Fibroblast of lung (primary cell): ENCODE measurements around the gene PIEZO2.

Source experiments
- CTCF ChIP-seq, 2 donors: IDR thresholded peaks in 1 of 2; conservative IDR thresholded peaks in 1 of 2; 1 replicate in 1 of 2; 2 replicates in 1 of 2; pipeline ENCODE4 v1.5.1; 2011 to 2012; ENCODE audit warnings: low read length in 2 of 2, control low read depth in 1 of 2, inconsistent platforms in 1 of 2, low read depth in 1 of 2, mild to moderate bottlenecking in 1 of 2
- EZH2 ChIP-seq: IDR thresholded peaks from 2 replicates; pipeline ENCODE4 v1.5.1; 2012; ENCODE audit warnings: low read length, control low read depth, mild to moderate bottlenecking; ENCODE audit errors: missing control alignments

DNA sequence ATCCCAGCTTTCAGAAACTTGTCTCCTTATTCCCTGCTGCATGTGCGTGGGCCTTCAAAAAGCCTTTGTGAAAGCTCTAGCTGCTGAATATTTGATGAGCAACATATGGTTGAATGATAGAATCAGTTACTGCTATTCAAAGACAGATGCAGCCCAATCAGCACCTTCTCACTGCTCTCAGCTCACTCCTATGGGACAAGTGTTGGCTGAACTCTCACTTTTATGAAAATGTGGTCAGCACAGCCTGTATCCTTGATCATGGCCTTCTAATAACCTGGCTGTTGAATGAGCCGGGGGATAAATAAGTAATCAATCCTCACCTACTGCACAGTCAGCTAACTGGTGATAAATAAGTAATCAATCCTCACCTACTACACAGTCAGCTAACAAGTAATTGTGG lies 103.2 kb downstream of the PIEZO2 start:
- TF ChIP-seq CTCF (conservative IDR thresholded peaks at IDR 0.05 in 1 of 2, IDR thresholded peaks at IDR 0.05 in 1 of 2; ENCODE audit: low read depth in 1 of 2, low read length in 2 of 2) (no peak), EZH2 (no peak)
